HG03095 (cell line): ENCODE results near the gene SOCS1.
"Not testable (repeated sequence)": the region's sequence is repeated elsewhere in the genome, so short reads cannot be mapped to it uniquely, and the experiment has no call there.

Source experiments
- ATAC-seq: cut with Tn5 transposase; IDR thresholded peaks from one replicate; pipeline ENCODE4 v1.9.1; 2021; ENCODE audit warnings: moderate library complexity; ENCODE audit not compliant: unreplicated experiment

SOCS1 gene

GRCh38 chr16:11231367-11231970 is 24.5 kb downstream of the SOCS1 start:
- ATAC-seq = no peak

GRCh38 chr16:11229906-11230305 is 26.1 kb downstream of the SOCS1 start:
- ATAC-seq = no peak

GRCh38 chr16:11229432-11229831 is 26.6 kb downstream of the SOCS1 start:
- no peak for ATAC-seq

- ATAC-seq = no peak
These were observed 30.1 kb downstream of the SOCS1 start for GRCh38 chr16:11225677-11226549.

- ATAC-seq = peak; percentile 79
These were observed 30.9 kb downstream of the SOCS1 start for GRCh38 chr16:11224894-11225676.

GRCh38 chr16:11224096-11224893 is 31.7 kb downstream of the SOCS1 start:
- no peak for ATAC-seq

GRCh38 chr16:11220507-11220906 is 35.5 kb downstream of the SOCS1 start:
- not testable (repeated sequence) for ATAC-seq

- ATAC-seq = no peak
These were observed 36.8 kb downstream of the SOCS1 start for GRCh38 chr16:11219178-11219577.

- ATAC-seq = no peak
These were observed 37.4 kb downstream of the SOCS1 start for GRCh38 chr16:11218604-11218962.

GRCh38 chr16:11217651-11218603 is 38.1 kb downstream of the SOCS1 start:
- no peak for ATAC-seq

GRCh38 chr16:11215935-11216556 is 40.0 kb downstream of the SOCS1 start:
- ATAC-seq = no peak

- ATAC-seq = no peak
These were observed 42.2 kb downstream of the SOCS1 start for GRCh38 chr16:11213799-11214198.

GRCh38 chr16:11213373-11213772 is 42.6 kb downstream of the SOCS1 start:
- ATAC-seq = no peak

GRCh38 chr16:11212798-11213196 is 43.2 kb downstream of the SOCS1 start:
- no peak for ATAC-seq

GRCh38 chr16:11211977-11212797 is 43.8 kb downstream of the SOCS1 start:
- ATAC-seq = no peak

- no peak for ATAC-seq
These were observed 44.7 kb downstream of the SOCS1 start for GRCh38 chr16:11211061-11211976.

- no peak for ATAC-seq
These were observed 45.7 kb downstream of the SOCS1 start for GRCh38 chr16:11210260-11210659.
